Rectal smooth muscle tissue (tissue), 1 donor: Measurements from ENCODE around the gene CRYZL1.
"Not testable (repeated sequence)": the region's sequence is repeated elsewhere in the genome, so short reads cannot be mapped to it uniquely, and the experiment has no call there.

Source experiments
- H3K27ac ChIP-seq: one replicate; pipeline ENCODE4 v1.7.0; 2013; ENCODE audit warnings: low read depth, low read length, inconsistent platforms
- H3K27me3 ChIP-seq: one replicate; pipeline ENCODE4 v1.7.0; 2013; ENCODE audit warnings: low read length; ENCODE audit not compliant: control insufficient read depth, insufficient read depth
- H3K36me3 ChIP-seq: one replicate; pipeline ENCODE4 v1.7.0; 2013; ENCODE audit warnings: low read length; ENCODE audit not compliant: control insufficient read depth, insufficient read depth
- H3K4me1 ChIP-seq: one replicate; pipeline ENCODE4 v1.7.0; 2013; ENCODE audit warnings: low read length; ENCODE audit not compliant: control insufficient read depth, insufficient read depth
- H3K4me3 ChIP-seq: one replicate; pipeline ENCODE4 v1.7.0; 2013; ENCODE audit warnings: low read length
- H3K9ac ChIP-seq: one replicate; pipeline ENCODE4 v1.7.0; 2013; ENCODE audit warnings: low read length

The CRYZL1 gene

GRCh38 chr21:33641352-33642026 is at the start of gene CRYZL1:
Gene CRYZL1 (minus strand): TSS chr21:33641741. CDS start chr21:33631551, 10,190 bp downstream.
- Histone ChIP-seq H3K4me3 (peak within 1 kb of the TSS; percentile 99), H3K9ac (peak within 1 kb of the TSS; percentile 93), H3K27ac (peak within 1 kb of the TSS; percentile 95), H3K27me3 (no peaks in the 10 kb centered on the region), H3K4me1 (peaks cover 7% of the 10 kb centered on the region), H3K36me3 (no peaks in the 10 kb centered on the region)

- Histone ChIP-seq H3K9ac (no peak overlapping the region), H3K27ac (no peak overlapping the region), H3K4me3 (no peak overlapping the region), H3K4me1 (peaks cover 6% of the 10 kb centered on the region), H3K36me3 (no peaks in the 10 kb centered on the region), H3K27me3 (no peaks in the 10 kb centered on the region)
These were observed 49.3 kb upstream of the CRYZL1 start for GRCh38 chr21:33690874-33691273.

- Histone ChIP-seq H3K4me3 (no peak overlapping the region), H3K4me1 (peaks cover 18% of the 10 kb centered on the region), H3K27me3 (no peaks in the 10 kb centered on the region), H3K36me3 (no peaks in the 10 kb centered on the region), H3K27ac (no peak overlapping the region), H3K9ac (no peak overlapping the region)
These were observed 46.8 kb upstream of the CRYZL1 start for GRCh38 chr21:33688353-33688752.

- H3K36me3 ChIP-seq = no peaks in the 10 kb centered on the region
- peaks cover 18% of the 10 kb centered on the region for H3K4me1 ChIP-seq
- H3K4me3 ChIP-seq = no peak overlapping the region
- no peak overlapping the region for H3K27ac ChIP-seq
- no peaks in the 10 kb centered on the region for H3K27me3 ChIP-seq
- no peak overlapping the region for H3K9ac ChIP-seq
These were observed 46.1 kb upstream of the CRYZL1 start for GRCh38 chr21:33687634-33688033.

GRCh38 chr21:33686386-33686785 is 44.8 kb upstream of the CRYZL1 start:
- Histone ChIP-seq H3K27ac (no peak overlapping the region), H3K9ac (no peak overlapping the region), H3K36me3 (no peaks in the 10 kb centered on the region), H3K4me1 (peaks cover 18% of the 10 kb centered on the region), H3K4me3 (no peak overlapping the region), H3K27me3 (no peaks in the 10 kb centered on the region)

DNA sequence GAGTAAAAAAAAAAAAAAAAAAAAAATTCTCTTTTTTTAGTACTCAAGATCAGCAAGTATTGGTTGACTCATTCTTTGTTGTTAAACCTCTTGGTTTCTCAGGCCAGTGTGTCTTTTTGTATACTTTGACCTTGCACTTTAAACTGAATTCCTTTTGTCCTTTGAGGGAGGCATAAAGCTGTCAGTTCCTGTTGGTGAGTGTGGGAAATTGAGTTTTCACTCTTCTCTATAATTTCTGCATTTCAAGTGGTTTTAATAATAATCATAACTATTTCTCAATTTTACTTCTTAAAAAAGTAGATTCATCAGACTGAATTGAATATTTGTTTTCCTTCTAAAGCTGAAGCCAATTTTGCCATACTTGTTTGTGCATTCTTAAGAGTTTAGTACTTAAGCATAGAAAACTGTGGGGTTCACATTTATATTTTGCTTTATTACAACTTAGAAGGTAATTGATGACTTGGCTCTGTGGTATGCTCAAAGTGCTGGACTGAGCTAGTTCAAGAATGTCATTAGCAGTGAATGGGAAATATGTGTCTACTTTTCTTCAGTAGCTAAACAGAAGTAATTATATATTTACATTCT is 44.2 kb upstream of the CRYZL1 start:
- H3K27me3 ChIP-seq = no peaks in the 10 kb centered on the region
- no peak overlapping the region for H3K9ac ChIP-seq
- no peak overlapping the region for H3K4me3 ChIP-seq
- H3K4me1 ChIP-seq = peaks cover 18% of the 10 kb centered on the region
- H3K27ac ChIP-seq = no peak overlapping the region
- H3K36me3 ChIP-seq = no peaks in the 10 kb centered on the region

DNA sequence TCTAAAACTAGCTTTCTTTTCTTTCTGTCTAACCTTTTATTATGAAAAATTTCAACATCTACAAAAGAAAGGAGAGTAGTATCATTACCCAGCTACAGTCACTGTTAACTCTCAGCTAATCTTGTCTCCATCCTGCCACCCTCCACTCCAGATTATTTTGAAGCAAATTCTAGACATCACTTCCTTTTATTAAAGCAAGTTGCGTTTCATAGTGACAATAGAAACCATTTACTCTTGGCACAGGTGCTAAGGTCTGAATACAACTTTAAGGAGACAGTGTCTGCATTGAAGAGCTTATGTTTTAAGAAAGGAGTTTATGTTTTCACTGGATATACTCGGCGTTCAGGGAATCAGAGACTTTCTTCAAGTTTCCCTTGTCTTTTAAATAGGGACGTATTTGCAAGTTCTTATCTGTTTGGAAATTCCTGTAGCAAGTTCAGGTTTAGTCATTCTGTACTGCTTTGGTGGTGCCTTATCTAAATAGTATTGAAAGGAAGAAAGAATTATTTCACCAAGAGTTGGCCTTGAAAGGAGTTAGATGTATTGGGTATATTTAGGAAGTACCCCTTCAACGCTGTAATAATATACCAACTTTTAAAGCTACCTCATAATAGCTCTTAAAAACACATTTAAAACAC is 43.5 kb upstream of the CRYZL1 start:
- H3K27ac ChIP-seq = no peak overlapping the region
- peaks cover 18% of the 10 kb centered on the region for H3K4me1 ChIP-seq

DNA sequence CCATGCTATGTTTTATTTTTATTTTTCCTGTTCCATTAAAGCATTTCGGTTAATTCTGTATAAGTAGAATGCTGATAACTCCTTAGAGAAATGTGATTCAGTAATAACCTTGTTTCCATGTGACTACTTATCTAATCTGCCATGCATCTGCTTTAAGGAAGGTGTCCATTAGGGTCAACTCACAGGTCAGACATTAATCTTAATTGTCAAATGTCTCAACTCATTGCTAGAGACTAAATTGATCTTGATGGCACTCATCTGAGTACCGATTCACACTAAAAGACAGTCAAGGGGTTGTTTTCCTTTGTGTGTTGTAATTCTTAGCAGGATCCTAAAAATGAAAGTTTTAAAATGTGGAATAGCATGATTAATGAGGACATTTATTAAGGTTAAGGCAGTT is 42.5 kb upstream of the CRYZL1 start:
- Histone ChIP-seq H3K4me1 (peaks cover 18% of the 10 kb centered on the region), H3K4me3 (no peak overlapping the region)

More for the DNA sequence above, 43.5 kb upstream of the CRYZL1 start:
- Histone ChIP-seq H3K27me3 (no peaks in the 10 kb centered on the region), H3K9ac (no peak overlapping the region), H3K36me3 (no peaks in the 10 kb centered on the region), H3K4me3 (no peak overlapping the region)

GRCh38 chr21:33682992-33683627 is 41.6 kb upstream of the CRYZL1 start:
- H3K36me3 ChIP-seq = no peaks in the 10 kb centered on the region
- no peaks in the 10 kb centered on the region for H3K27me3 ChIP-seq
- H3K4me1 ChIP-seq = peaks cover 15% of the 10 kb centered on the region
- H3K9ac ChIP-seq = no peak overlapping the region
- no peak overlapping the region for H3K4me3 ChIP-seq
- no peak overlapping the region for H3K27ac ChIP-seq

More for the DNA sequence above, 42.5 kb upstream of the CRYZL1 start:
- Histone ChIP-seq H3K36me3 (no peaks in the 10 kb centered on the region), H3K27me3 (no peaks in the 10 kb centered on the region), H3K9ac (no peak overlapping the region), H3K27ac (no peak overlapping the region)

- H3K36me3 ChIP-seq = no peaks in the 10 kb centered on the region
- no peak overlapping the region for H3K9ac ChIP-seq
- no peak overlapping the region for H3K4me3 ChIP-seq
- peaks cover 12% of the 10 kb centered on the region for H3K4me1 ChIP-seq
- no peaks in the 10 kb centered on the region for H3K27me3 ChIP-seq
- no peak overlapping the region for H3K27ac ChIP-seq
These were observed 39.3 kb upstream of the CRYZL1 start for GRCh38 chr21:33680870-33681269.

DNA sequence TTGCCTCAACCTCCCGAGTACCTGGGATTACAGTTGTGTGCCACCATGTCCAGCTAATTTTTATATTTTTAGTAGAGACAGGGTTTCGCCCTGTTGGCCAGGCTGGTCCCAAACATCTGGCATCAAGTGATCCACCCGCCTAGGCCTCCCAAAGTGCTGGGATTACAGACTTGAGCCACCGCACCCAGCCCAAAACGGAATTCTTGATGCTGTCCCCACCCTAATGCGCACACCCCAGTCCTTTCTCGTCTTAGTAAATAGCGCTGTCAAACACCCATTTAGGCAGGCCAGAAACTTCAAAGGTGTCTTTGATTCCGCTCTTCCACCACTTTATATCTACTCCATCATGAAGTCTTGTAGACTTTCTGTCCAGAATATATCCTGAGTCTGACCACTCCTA is 35.9 kb upstream of the CRYZL1 start:
- H3K4me3 ChIP-seq = no peak overlapping the region
- no peaks in the 10 kb centered on the region for H3K4me1 ChIP-seq
- H3K27me3 ChIP-seq = no peaks in the 10 kb centered on the region
- no peak overlapping the region for H3K27ac ChIP-seq
- no peaks in the 10 kb centered on the region for H3K36me3 ChIP-seq
- H3K9ac ChIP-seq = no peak overlapping the region

DNA sequence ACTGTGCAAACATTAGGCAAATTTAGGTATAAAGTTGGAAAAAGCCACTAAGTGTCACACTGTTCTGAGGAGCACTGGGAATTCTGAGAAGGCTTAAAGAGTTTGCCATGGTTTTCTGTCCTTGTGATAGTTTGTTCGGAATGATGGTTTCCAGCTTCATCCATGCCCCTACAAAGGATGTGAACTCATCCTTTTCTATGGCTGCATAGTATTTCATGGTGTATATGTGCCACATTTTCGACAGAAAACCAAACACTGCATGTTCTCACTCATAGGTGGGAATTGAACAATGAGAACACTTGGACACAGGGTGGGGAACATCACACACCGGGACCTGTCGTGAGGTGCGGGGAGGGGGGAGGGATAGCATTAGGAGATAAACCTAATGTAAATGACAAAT is 35.1 kb upstream of the CRYZL1 start:
- H3K4me1 ChIP-seq, H3K36me3 ChIP-seq, H3K27ac ChIP-seq, H3K4me3 ChIP-seq, H3K27me3 ChIP-seq, H3K9ac ChIP-seq: not testable (repeated sequence)
